ENCODE data around the gene SCARB1. TPM values are rescaled to one million over a fixed set of nuclear protein-coding genes. Genes with fewer than 3 reads are reported as not detected.

Gene SCARB1
- total and polyA plus RNA-seq, 2 of the 13 experiments (the other 11 are each of a cell fraction or from before 2014, with no cell fraction given) = 63.4 to 160 TPM

GRCh38 chr12:124829008-124829707 is 34.5 kb downstream of the SCARB1 start (continued):
- TF ChIP-seq ZNF784 (CRISPR knock-in tag; IDR thresholded peaks at IDR 0.05; ENCODE audit: borderline replicate concordance) (no peak), RORA (CRISPR knock-in tag; IDR thresholded peaks at IDR 0.05) (no peak), MZF1 (CRISPR knock-in tag; IDR thresholded peaks at IDR 0.05; ENCODE audit: borderline replicate concordance) (no peak), CREB1 (IDR thresholded peaks at IDR 0.05) (no peak), CREB1 (CRISPR knock-in tag; IDR thresholded peaks at IDR 0.05) (no peak; the same call in 1 of the 2 replicates), HNF4A (CRISPR knock-in tag; IDR thresholded peaks at IDR 0.05) (peak; percentile 63), SAFB2 (CRISPR knock-in tag; IDR thresholded peaks at IDR 0.05; ENCODE audit: borderline replicate concordance, low read depth) (no peak), TEAD3 (CRISPR knock-in tag; optimal IDR thresholded peaks at IDR 0.05; ENCODE audit: borderline replicate concordance) (peak; percentile 88), ZNF567 (CRISPR knock-in tag; IDR thresholded peaks at IDR 0.05; ENCODE audit: borderline replicate concordance) (peak; percentile 78; the same call in 1 of the 2 replicates), DNMT3B (CRISPR knock-in tag; conservative IDR thresholded peaks at IDR 0.05) (no peak), KMT2B (CRISPR knock-in tag; IDR thresholded peaks at IDR 0.05) (no peak), TMF1 (CRISPR knock-in tag; IDR thresholded peaks at IDR 0.05; ENCODE audit: low read depth) (no peak), ZNF318 (CRISPR knock-in tag; IDR thresholded peaks at IDR 0.05) (peak; percentile 45; the same call in 1 of the 2 replicates), TFAP4 (IDR thresholded peaks at IDR 0.05; ENCODE audit: borderline replicate concordance, low read depth) (no peak), KLF16 (CRISPR knock-in tag; IDR thresholded peaks at IDR 0.05) (no peak), ZNF224 (CRISPR knock-in tag; IDR thresholded peaks at IDR 0.05) (no peak), KAT7 (CRISPR knock-in tag; IDR thresholded peaks at IDR 0.05; ENCODE audit: borderline replicate concordance) (no peak), TBP (CRISPR knock-in tag; IDR thresholded peaks at IDR 0.05) (no peak), ZSCAN20 (CRISPR knock-in tag; IDR thresholded peaks at IDR 0.05; ENCODE audit: borderline replicate concordance) (no peak), ZNF468 (CRISPR knock-in tag; IDR thresholded peaks at IDR 0.05) (no peak), ETV6 (CRISPR knock-in tag; conservative IDR thresholded peaks at IDR 0.05) (peak; percentile 43; the same call in 1 of the 2 replicates), ZBTB7A (CRISPR knock-in tag; IDR thresholded peaks at IDR 0.05) (no peak)
